Natural killer cell (primary cell): Measurements from ENCODE around the gene CYP8B1. TPM values are rescaled to one million over a fixed set of nuclear protein-coding genes. Genes with fewer than 3 reads are reported as not detected.

Experiments
- ATAC-seq, 3 donors: fragments of 150-1000 bp in 2 of 3; fragments of 200-7000 bp in 1 of 3; cut with Tn5 transposase; 1 replicate in 1 of 3; 2 replicates in 2 of 3; pipeline ENCODE4 v1.10.0; 2021; ENCODE audit warnings: mild to moderate bottlenecking in 2 of 3, moderate library complexity in 2 of 3
- DNase-seq, 2 donors: peaks; one replicate each; pipeline versions ENCODE4 v3.0.0 to v3.0.0-alpha.2; 2013 to 2021; ENCODE audit warnings: mixed read lengths in 1 of 2
- H3K27ac ChIP-seq: one replicate; pipeline ENCODE4 v1.5.1; 2013; ENCODE audit warnings: mild to moderate bottlenecking, low read length
- H3K27me3 ChIP-seq: one replicate; pipeline ENCODE4 v1.6.1; 2013; ENCODE audit warnings: low read length; ENCODE audit not compliant: control insufficient read depth, insufficient read depth
- H3K36me3 ChIP-seq: one replicate; pipeline ENCODE4 v1.6.1; 2013; ENCODE audit warnings: low read length; ENCODE audit not compliant: control insufficient read depth, insufficient read depth
- H3K4me1 ChIP-seq: one replicate; pipeline ENCODE4 v1.6.1; 2013; ENCODE audit warnings: low read length; ENCODE audit not compliant: control insufficient read depth, insufficient read depth
- H3K4me3 ChIP-seq: one replicate; pipeline ENCODE4 v1.5.1; 2013; ENCODE audit warnings: low read length
- H3K9me3 ChIP-seq: one replicate; pipeline ENCODE4 v1.6.1; 2013; ENCODE audit warnings: low read length; ENCODE audit not compliant: control insufficient read depth, insufficient read depth
- H3K27ac Mint-ChIP-seq, 2 donors: one replicate each; pipeline ENCODE4 v1.8.0; 2022; ENCODE audit warnings: mild to moderate bottlenecking in 2 of 2, mixed read lengths in 2 of 2, moderate library complexity in 1 of 2
- H3K27me3 Mint-ChIP-seq, 2 donors: one replicate each; pipeline ENCODE4 v1.8.0; 2022; ENCODE audit warnings: low read depth in 2 of 2, mixed read lengths in 2 of 2
- H3K36me3 Mint-ChIP-seq: one replicate; pipeline ENCODE4 v1.8.0; 2022; ENCODE audit warnings: mixed read lengths
- H3K4me1 Mint-ChIP-seq, 2 donors: one replicate each; pipeline ENCODE4 v1.8.0; 2022; ENCODE audit warnings: mixed read lengths in 2 of 2
- H3K4me3 Mint-ChIP-seq: one replicate; pipeline ENCODE4 v1.8.0; 2022; ENCODE audit warnings: mild to moderate bottlenecking, moderate library complexity, mixed read lengths
- H3K9me3 Mint-ChIP-seq, 2 donors: one replicate each; pipeline ENCODE4 v1.8.0; 2022; ENCODE audit warnings: mixed read lengths in 2 of 2
- WGBS: methylation state at CpG from one replicate; pipeline ENCODE4 v1.1.7; 2013; ENCODE audit warnings: missing lambda C conversion rate; ENCODE audit not compliant: insufficient coverage; 5-methylcytosine and 5-hydroxymethylcytosine counted together
- intact Hi-C: fragments of 100-400 bp; cut with micrococcal nuclease; formaldehyde crosslinking; loops from one replicate; pipeline ENCODE4 v1.14.2; 2022
- total RNA-seq, 4 donors: library from RNA; stranded (reverse); fragments of 120-200 nt in 1 of 4; gene quantifications; one replicate each; pipeline versions ENCODE4 v1.2.3 to v1.2.4, GENCODE V29; 2013 to 2022
- TF ChIP-seq, protein P1 (sequence below): fragments of 200-600 bp; IDR thresholded peaks from one replicate; pipeline ENCODE4 v1.8.0; 2022; ENCODE audit warnings: antibody characterized with exemption

CYP8B1 gene
- total RNA-seq, 3 donors from 2014 or later (not counting 1 experiment from before 2014, with no cell fraction given): not detected

DNA sequence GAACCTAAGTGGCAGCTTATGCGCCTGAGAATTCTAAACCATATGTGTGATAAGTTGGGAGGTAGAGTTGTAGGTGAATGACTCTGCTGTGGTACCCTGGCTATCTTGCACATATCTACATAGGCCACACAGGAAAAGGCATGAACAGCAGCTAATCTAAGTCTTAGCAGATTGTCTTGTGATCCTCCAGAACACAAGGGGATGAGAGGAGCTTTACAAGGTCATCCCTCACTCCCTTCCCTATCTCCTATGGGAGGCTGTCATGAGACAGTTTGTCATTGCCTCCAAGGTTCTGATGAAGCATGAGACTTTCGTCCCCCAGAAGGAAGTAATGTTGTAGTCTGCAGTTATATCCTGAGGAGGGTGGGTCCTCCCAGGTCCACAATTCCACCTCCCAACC, 26.6 kb upstream of the CYP8B1 start:
- Mint-ChIP-seq H3K27me3 (peaks cover 35% of the 10 kb centered on the region in 2 donors), H3K4me1 (peaks cover 11 to 15% of the 10 kb centered on the region in 2 donors), H3K9me3 (peaks cover 7 to 12% of the 10 kb centered on the region in 2 donors), H3K4me3 (no peak overlapping the region), H3K27ac (no peak overlapping the region), H3K36me3 (peaks cover 17% of the 10 kb centered on the region)
- Histone ChIP-seq H3K4me3 (no peak overlapping the region), H3K27me3 (peaks cover 15% of the 10 kb centered on the region), H3K36me3 (no peaks in the 10 kb centered on the region), H3K27ac (no peak overlapping the region), H3K9me3 (no peaks in the 10 kb centered on the region), H3K4me1 (peaks cover 15% of the 10 kb centered on the region)
- DNase-seq: no peak
- TF ChIP-seq, protein P1, sequence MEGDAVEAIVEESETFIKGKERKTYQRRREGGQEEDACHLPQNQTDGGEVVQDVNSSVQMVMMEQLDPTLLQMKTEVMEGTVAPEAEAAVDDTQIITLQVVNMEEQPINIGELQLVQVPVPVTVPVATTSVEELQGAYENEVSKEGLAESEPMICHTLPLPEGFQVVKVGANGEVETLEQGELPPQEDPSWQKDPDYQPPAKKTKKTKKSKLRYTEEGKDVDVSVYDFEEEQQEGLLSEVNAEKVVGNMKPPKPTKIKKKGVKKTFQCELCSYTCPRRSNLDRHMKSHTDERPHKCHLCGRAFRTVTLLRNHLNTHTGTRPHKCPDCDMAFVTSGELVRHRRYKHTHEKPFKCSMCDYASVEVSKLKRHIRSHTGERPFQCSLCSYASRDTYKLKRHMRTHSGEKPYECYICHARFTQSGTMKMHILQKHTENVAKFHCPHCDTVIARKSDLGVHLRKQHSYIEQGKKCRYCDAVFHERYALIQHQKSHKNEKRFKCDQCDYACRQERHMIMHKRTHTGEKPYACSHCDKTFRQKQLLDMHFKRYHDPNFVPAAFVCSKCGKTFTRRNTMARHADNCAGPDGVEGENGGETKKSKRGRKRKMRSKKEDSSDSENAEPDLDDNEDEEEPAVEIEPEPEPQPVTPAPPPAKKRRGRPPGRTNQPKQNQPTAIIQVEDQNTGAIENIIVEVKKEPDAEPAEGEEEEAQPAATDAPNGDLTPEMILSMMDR: no peak
- WGBS: 83% methylated on average over 1 of the region's 2 CpGs
- intact Hi-C loops: no loop called here
- ATAC-seq: no peak

DNA sequence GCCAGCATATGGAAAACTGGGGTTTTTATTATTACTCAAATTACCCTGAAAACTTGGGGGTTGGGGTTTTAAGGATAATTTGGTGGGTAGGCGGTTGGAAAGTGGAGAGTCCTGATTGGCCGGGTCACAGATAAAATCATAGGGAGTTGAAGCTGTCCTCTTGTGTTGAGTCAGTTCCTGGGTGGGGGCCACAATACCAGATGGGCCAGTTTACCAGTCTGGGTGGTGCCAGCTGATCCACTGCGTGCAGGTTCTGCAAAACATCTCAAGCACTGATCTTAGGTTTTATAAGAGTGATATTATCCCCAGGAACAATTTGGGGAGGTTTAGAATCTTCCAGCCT, 25.4 kb upstream of the CYP8B1 start:
- H3K27ac Mint-ChIP-seq: no peak overlapping the region
- H3K9me3 Mint-ChIP-seq: peaks cover 7 to 12% of the 10 kb centered on the region in 2 donors
- no peaks in the 10 kb centered on the region for H3K36me3 ChIP-seq
- H3K36me3 Mint-ChIP-seq: peaks cover 17% of the 10 kb centered on the region
- no peaks in the 10 kb centered on the region for H3K9me3 ChIP-seq
- peaks cover 7% of the 10 kb centered on the region for H3K4me1 ChIP-seq
- intact Hi-C loops: no loop called here
- peaks cover 15% of the 10 kb centered on the region for H3K27me3 ChIP-seq
- H3K4me3 Mint-ChIP-seq: no peak overlapping the region
- 65% methylated on average over 3 of the region's 3 CpGs for WGBS
- ATAC-seq (no peak), DNase-seq (no peak)
- peaks cover 5 to 6% of the 10 kb centered on the region in 2 donors for H3K4me1 Mint-ChIP-seq
- TF ChIP-seq, protein P1: no peak
- no peak overlapping the region for H3K4me3 ChIP-seq
- peaks cover 27 to 32% of the 10 kb centered on the region in 2 donors for H3K27me3 Mint-ChIP-seq
- H3K27ac ChIP-seq: no peak overlapping the region

DNA sequence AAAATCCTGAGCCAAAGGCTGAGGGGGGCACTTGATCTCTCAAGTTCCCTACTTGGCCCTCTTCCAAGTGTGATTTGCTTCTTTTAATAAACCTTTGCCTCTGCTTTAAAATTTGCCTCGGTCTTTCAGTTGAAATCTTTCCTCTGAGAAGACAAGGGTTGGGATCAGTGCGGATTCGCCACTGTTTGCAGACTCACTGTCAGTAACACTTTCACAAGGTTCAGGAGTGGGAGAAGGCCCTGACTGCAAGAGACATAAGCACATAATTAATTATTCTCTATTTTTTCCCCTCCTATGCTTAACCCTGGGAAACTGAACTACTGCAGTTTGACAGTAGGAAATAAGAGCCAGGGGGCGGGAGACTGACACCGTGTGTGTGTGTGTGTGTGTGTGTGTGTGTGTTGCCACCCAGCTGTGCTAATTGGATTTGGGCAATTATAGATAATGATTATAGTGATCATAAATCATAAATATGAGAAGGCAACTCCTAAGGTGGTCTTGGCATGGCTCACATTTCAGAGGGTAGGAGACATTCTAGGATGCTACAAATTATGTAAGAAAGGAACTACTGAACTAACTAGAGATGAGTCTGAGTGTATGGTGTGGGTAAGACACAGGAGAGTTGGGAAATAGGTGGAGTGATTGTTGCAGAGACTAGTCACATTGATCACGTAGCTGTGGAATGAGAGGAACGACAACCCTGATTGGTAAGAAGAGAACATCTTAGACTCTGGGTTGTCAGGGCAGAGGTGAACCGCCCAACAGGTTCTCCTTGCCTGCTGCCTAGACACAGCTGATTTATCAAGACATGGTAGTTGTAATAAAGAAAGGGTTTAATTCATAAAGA, 24.8 kb upstream of the CYP8B1 start:
- Mint-ChIP-seq H3K27me3 (peaks cover 22 to 30% of the 10 kb centered on the region in 2 donors), H3K27ac (no peak overlapping the region), H3K4me3 (no peak overlapping the region), H3K36me3 (peaks cover 17% of the 10 kb centered on the region), H3K9me3 (peaks cover 7 to 12% of the 10 kb centered on the region in 2 donors), H3K4me1 (peaks cover 0 to under 1% of the 10 kb centered on the region in 2 donors)
- Histone ChIP-seq H3K4me1 (peaks cover 1% of the 10 kb centered on the region), H3K4me3 (no peak overlapping the region), H3K27ac (no peak overlapping the region), H3K36me3 (no peaks in the 10 kb centered on the region), H3K9me3 (no peaks in the 10 kb centered on the region), H3K27me3 (peaks cover 12% of the 10 kb centered on the region)
- ATAC-seq: no peak
- intact Hi-C loops: no loop called here
- WGBS: 85% methylated on average over 8 of the region's 8 CpGs
- DNase-seq: no peak
- TF ChIP-seq, protein P1: no peak
